HG02588 (cell line): Measurements from ENCODE around the gene MCL1.
A peak's percentile ranks its signal among the peaks of the same experiment; 100 is the strongest.

Source experiments
- ATAC-seq: cut with Tn5 transposase; IDR thresholded peaks from one replicate; pipeline ENCODE4 v1.9.1; 2021; ENCODE audit warnings: mild to moderate bottlenecking, moderate library complexity; ENCODE audit not compliant: unreplicated experiment

MCL1 gene

DNA sequence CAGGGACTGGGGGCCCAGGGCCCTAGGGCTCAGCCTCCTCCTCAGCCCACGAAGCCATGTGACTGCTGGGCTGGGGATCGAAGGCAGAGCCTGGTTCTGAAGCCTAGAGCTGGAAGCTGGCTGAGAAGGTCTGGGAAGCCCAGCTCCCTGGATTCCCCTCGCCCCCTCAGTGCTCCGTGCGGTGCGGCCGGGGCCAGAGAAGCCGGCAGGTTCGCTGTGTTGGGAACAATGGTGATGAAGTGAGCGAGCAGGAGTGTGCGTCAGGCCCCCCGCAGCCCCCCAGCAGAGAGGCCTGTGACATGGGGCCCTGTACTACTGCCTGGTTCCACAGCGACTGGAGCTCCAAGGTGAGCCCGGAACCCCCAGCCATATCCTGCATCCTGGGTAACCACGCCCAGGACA, 21.1 kb downstream of the MCL1 start:
- ATAC-seq: no peak

DNA sequence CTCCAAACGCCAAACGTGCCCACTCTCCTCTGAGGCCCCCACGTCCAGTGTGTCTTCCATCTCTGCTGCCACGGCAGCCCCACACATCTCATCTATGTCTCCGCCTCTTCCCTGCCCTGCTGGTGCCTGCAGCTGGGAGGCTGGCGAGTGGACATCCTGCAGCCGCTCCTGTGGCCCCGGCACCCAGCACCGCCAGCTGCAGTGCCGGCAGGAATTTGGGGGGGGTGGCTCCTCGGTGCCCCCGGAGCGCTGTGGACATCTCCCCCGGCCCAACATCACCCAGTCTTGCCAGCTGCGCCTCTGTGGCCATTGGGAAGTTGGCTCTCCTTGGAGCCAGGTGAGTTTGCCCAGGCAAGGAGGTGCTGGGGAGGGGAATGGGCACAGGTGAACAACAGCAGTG, 21.6 kb downstream of the MCL1 start:
- ATAC-seq: no peak

DNA sequence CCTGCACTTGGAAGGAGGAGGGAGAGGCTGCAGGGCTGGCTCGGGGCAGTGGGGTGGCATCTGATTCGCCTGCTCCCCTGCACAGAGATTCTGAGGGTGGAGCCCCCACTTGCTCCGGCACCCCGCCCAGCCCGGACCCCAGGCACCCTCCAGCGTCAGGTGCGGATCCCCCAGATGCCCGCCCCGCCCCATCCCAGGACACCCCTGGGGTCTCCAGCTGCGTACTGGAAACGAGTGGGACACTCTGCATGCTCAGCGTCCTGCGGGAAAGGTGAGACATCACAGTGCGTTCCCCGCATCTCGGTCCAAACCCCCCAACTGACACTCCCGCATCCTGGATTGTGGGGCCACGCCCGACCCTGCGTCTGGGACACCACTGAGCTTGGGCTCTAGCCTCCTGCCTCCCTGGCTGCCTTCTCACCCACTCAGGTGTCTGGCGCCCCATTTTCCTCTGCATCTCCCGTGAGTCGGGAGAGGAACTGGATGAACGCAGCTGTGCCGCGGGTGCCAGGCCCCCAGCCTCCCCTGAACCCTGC, 22.3 kb downstream of the MCL1 start:
- ATAC-seq: no peak

DNA sequence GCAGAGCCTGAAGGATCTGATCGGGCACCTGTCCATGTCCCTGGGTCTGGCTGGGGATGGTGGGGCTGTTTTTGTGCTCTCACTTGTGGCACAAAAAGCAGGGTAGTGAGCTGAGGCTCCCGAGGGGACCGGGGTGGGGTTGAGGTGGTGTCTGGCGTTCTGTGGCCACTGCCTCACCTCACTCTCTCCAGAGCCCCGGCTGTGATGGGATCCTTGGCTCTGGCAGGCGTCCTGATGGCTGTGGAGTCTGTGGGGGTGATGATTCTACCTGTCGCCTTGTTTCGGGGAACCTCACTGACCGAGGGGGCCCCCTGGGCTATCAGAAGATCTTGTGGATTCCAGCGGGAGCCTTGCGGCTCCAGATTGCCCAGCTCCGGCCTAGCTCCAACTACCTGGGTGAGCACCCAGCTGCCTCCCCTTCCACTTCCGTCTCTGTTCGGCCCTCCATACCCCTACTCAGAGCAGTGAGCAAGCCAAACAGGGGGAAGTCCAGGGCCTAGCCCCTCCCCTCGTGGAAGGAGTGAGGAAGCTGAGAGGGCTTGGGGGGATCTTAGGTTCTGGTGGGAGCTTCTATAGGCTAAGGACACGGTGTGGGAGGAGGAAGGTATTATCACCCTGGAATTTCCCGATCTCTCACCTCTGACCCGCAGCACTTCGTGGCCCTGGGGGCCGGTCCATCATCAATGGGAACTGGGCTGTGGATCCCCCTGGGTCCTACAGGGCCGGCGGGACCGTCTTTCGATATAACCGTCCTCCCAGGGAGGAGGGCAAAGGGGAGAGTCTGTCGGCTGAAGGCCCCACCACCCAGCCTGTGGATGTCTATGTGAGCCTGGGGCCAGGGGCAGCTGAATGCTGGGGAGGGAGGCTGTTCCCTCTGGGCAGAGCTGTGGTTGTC, 23.2 kb downstream of the MCL1 start:
- no peak for ATAC-seq

DNA sequence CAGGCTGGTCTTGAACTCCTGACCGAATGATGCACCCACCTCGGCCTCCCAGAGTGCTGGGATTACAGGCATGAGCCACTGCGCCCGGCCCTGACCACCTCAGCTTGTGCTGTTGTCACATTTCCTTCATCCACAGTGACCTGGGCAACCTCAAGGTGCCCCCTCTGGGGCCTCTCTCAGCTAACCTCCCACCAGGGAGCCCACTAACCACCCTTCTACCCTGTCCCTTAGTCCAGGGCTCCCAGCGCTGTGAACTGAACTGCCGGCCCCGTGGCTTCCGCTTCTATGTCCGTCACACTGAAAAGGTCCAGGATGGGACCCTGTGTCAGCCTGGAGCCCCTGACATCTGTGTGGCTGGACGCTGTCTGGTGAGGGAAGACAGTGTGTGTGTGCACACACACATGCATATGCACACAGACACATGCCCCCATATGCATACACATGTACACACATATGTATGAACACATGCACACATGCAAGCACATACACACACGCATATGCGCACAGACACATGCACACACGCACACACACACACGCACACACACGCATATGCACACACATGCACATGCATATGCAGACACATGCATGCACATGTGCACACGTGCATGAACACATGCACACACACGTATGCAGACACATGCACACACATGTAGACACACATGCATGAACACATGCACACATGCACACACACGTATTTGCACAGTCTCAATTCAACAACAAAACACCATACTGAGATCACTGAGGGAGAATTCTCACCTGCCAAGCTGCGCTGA, 24.0 kb downstream of the MCL1 start:
- ATAC-seq: no peak

DNA sequence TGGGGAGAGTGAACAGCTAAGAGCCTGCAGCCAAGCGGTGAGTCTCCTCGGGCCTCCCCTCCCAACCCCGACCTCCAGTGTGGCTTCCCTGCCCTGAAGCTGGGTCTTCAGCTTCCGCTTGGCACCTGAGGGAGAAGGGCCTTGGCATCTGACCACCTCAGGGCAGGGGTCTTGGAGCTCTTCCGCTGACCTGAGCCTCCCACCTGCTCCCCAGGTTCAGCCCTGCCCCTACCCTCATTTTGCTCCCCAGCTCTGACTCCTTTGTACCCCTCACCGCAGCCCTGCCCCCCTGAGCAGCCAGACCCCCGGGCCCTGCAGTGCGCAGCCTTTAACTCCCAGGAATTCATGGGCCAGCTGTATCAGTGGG, 25.3 kb downstream of the MCL1 start:
- no peak for ATAC-seq

DNA sequence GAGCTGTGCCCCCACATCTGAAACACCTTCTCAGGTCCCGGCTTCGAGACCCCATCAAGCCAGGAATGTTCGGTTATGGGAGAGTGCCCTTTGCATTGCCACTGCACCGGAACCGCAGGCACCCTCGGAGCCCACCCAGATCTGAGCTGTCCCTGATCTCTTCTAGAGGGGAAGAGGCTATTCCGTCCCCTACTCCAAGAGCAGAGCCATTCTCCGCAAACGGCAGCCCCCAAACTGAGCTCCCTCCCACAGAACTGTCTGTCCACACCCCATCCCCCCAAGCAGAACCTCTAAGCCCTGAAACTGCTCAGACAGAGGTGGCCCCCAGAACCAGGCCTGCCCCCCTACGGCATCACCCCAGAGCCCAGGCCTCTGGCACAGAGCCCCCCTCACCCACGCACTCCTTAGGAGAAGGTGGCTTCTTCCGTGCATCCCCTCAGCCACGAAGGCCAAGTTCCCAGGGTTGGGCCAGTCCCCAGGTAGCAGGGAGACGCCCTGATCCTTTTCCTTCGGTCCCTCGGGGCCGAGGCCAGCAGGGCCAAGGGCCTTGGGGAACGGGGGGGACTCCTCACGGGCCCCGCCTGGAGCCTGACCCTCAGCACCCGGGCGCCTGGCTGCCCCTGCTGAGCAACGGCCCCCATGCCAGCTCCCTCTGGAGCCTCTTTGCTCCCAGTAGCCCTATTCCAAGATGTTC, 25.9 kb downstream of the MCL1 start:
- ATAC-seq: no peak

DNA sequence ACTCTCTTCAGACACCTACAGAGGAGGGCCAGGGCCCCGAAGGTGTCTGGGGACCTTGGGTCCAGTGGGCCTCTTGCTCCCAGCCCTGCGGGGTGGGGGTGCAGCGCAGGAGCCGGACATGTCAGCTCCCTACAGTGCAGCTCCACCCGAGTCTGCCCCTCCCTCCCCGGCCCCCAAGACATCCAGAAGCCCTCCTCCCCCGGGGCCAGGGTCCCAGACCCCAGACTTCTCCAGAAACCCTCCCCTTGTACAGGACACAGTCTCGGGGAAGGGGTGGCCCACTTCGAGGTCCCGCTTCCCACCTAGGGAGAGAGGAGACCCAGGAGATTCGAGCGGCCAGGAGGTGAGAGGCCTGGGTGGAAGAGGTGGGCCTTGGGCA, 26.5 kb downstream of the MCL1 start:
- ATAC-seq: no peak

DNA sequence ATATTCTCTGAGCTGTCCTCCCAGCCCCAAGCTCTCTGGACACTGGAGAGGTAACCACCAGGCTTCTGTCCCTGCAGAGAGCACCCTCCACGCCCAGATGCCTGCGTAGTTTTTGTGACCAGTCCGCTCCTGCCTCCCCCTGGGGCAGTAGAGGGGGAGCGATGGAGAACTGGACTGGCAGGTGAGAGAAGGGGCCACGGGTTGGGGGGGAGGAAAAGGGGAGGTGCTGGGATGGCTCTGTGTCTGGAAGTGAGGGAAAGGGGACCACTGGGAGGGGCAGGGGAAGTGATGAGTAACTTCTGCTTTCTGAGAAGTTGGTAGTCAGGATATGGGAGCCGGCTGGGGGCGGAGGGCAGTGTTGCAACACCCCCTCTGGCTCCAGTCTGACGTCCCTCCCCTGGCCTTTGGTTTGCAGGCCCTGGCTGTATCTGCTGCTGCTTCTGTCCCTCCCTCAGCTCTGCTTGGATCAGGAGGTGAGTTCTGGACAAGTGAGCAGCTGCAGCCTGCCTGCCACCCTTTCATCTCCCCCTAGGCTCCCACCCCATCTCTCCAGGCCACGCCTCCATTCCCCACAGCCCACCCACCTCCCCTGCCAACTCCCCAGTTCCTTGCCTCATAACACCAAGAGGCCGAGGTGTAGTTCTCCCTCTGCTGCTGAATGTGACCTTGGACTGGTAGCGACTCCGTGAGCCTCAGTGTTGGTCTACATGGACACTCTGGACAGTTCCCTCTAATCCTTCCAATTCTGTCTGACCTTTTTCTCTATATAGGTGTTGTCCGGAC, 27.1 kb downstream of the MCL1 start:
- no peak for ATAC-seq

DNA sequence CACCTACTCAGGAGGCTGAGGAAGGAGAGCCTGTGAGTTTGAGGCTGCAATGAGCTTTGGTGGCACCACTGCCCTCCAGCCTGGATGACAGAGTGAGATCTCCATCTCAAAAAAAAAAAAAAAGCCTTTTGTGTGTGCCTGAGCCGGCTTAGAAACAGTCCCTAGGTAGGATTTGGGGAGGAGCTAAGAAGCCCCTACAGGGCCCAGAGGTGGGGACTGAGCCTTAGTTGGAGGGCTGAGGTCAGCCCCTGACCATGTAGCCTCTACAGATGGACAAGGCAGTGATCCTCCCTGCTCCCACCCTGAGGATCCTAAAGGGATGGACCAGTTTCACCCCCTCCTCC, 27.7 kb downstream of the MCL1 start:
- no peak for ATAC-seq

DNA sequence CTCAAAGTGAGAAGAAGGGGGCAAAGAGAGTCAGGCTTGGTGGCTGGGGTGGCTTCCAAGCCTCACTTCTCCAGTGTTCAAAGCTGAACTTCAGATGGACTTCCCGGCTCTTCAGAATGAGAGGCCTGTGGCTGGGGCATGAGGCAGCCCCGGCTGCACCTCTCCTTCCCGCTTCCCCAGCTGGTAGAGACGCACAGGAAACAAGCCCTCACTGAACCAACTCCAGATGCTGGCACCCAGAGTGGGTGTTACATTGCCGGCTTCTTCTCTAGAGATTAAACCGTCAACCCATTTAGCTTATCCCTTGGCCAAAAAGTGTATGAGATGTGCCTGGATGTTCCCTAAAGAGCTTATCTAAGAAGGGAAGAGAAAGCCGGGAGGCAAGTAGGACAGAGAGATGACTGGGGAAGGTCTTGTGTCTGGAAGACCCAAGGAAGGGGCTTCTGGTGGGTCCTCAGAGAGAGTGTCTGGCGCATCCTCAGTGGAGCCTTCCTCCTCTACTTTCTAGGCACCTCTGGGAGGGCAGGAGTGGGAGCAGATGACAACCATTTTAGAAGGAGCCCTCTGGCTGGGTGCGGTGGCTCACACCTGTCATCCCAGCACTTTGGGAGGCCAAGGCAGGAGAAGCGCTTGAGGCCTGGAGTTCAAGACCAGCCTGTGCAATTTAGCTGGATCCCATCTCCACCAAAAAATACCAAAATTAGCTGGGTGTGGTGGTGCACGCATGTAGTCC, 28.2 kb downstream of the MCL1 start:
- no peak for ATAC-seq

DNA sequence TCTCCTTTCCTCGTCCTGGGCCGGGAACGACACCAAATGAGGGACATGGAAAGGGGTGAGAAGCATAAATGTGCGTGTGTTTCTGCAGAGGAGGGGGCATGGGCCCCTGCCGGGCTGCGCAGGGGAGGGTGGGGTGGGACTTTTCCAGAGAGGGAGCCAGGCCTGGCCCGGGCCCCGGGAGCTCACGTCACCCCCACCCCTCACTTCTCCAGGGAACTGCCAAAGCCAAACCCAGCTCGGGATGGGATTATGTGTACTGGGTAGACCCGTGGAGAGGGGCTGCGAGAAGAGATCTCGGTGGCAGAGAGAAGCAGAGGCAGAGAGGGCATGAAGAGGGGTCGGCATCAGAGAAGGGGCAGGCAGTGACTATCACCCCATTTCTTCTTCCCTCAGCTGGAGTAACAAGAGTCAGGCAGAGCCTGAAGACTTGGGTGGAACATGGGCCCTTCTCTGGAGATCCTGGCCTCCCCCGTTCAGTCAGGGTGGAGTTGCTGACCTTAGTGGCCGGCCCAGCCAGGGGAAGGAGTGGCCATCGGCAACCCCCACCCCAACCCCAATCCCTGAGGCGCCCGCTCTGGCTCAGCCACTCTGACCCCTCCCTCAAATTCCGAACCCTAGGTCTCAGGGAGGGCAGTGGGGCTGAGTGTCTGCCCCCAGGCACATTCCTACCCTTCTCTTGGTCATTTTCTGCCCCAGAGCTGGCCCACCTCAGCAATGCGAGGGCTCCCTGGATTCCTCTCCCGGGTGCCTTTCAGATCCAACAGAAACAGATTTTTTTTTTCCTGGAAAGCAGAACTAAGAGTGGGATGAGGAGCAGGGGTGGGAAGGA, 29.0 kb downstream of the MCL1 start:
- ATAC-seq: no peak

DNA sequence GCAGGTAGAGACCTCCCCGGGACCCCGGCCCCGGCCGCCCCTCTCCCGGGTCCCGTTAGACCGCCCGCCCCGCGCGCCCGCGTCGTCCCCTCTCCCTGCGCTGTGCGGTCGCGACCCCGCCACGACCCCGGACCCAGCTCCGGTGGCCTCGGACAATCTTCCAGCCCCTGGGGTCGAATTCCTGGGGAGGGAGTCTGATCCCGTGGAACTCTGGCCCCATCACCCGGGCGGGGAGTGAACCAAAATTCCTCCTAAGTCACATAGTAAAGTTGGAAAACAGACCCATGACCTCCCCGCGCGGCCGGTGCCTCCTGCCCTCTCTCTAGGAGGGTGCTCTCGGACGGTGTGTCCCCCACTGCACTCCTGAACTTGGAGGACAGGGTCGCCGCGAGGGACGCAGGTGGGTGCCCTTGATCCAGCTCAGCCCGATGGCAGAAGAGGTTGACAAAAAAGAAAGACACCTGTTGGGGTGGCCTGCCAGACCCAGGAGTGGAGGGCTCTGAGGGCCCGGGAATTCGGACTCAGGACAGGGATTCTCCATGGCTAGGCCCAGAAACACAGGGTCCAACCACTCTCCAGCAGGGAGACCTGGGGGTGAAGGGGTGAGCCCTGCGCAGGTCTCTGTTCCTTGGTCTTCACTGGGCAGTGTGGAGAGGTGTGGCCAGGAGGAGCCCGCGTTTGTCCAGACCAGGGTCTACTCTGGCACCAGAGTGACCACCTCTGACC, 29.8 kb downstream of the MCL1 start:
- ATAC-seq: no peak

DNA sequence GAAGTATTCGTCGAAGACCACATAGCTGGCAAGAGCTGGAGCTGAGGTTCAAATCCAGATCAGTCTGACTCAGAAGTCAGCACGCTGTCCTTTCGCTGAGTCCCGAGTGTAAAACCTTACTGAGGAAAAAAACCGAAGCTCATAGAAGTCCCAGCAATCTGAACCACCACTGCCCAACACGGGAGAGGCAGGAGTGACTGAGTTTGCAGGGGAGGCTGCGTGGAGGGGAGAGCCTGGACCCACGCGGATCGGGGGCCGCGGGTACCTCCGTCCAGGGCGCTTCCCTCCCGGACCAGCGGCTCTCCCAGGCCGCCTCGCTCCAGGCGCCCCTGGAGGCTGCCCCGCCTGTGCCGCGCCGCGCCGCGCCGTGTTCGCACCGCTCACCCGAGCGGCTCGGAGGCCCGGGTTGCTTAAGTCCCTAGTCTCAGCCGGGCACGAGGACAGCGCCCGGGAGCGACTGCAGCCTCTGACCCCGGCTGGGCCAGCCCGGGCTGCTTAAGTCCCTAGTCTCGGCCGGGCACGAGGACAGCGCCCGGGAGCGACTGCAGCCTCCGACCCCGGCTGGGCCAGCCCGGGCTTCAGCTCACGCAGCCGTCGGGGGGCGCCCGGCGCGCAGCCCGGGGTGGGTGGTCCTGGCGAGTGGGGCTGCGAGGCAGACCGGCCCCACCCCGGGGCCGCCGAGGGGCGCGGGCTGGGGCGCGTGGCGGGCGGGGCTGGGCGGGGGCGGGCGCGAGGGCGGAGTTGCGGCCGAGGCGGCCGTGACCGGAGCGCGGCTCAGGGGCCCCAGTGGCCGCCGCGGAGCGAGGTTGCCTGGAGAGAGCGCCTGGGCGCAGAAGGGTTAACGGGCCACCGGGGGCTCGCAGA, 30.5 kb downstream of the MCL1 start, which contains the start of gene ADAMTSL4:
Gene ADAMTSL4, plus strand, starts transcription at position 777 of the 864 bp plus-strand sequence. CDS start 2,881 bp downstream, outside the sequence.
- ATAC-seq: peak; percentile 54

DNA sequence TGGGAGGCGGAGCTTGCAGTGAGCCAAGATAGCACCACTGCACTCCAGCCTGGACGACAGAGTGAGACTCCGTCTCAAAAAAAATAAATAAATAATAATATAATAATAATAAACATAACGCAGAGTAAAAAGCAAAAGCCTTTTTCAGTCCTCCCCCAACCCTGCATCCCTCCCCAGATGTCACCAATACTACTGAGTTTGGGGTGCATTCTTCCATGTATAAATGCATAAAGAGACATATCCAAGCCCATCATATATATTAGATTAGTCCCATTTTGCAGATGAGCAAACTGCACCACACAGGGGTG, 31.1 kb downstream of the MCL1 start:
- ATAC-seq: no peak

DNA sequence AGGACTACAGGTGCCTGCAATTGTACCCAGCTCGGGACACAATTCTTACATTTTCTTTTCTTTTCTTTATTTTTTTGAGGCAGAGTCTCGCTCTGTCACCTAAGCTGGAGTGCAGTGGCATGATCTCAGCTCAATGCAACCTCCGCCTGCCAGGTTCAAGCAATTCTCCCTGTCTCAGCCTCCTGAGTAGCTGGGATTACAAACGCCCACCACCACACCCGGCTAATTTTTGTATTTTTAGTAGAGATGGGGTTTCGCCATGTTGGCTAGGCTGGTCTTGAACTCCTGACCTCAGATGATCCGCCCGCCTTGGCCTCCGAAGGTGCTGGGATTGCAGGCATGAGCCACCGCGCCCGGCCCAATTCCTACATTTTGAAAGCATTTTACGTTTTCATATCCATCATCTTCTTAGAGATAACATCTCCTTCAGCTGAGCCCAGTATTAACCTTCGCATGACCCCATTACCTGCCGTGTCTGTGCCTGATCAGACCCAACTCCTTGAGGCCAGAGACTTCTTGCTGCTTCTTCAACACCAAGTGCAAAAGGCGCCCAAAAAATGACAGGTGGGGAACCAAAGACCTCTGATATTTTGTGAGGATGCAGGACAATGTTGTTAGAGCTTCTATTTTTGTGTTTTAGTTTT, 33.0 kb downstream of the MCL1 start:
- ATAC-seq: no peak

DNA sequence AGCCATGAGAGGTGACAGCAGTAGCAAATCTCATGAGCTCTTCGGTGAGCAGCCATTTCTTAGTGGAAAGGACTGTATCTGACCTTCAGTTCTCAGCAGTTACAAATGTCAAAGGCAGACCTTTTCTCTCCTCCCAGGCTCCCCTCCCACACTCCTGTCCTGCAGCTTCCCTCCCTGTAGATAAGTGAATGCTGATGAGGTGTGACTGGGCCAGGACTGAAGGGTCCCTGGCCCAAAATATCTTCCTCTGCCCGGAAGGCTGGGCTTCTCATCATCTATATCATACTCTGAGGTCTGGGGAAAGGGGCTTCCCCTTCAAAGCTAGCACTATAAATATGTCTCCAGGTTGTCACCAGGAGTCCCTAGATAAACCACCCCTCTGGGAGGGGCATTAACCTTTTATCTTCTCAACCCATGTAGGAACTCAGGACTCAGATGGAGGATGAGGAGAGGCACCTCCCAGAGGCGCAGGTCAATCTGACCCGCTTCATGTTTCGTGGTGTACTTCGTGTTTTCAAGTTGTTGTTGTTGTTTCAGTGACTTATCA, 33.9 kb downstream of the MCL1 start:
- no peak for ATAC-seq
